AG10803 (cell line): ENCODE data around the gene GDF11.
A peak's percentile ranks its signal among the peaks of the same experiment; 100 is the strongest.

Experiments used
- DNase-seq: peaks from one replicate; pipeline ENCODE4 v3.0.0; 2010; ENCODE audit warnings: low read depth
- H3K4me3 ChIP-seq: 2 replicates; pipeline ENCODE4 v1.5.1; 2011; ENCODE audit warnings: mild to moderate bottlenecking, low read length, control low read depth
- TF ChIP-seq, protein P1 (sequence below): conservative IDR thresholded peaks from 2 replicates; pipeline ENCODE4 v1.5.1; 2011; ENCODE audit warnings: mild to moderate bottlenecking, low read length, control low read depth, inconsistent platforms

GDF11 gene

DNA sequence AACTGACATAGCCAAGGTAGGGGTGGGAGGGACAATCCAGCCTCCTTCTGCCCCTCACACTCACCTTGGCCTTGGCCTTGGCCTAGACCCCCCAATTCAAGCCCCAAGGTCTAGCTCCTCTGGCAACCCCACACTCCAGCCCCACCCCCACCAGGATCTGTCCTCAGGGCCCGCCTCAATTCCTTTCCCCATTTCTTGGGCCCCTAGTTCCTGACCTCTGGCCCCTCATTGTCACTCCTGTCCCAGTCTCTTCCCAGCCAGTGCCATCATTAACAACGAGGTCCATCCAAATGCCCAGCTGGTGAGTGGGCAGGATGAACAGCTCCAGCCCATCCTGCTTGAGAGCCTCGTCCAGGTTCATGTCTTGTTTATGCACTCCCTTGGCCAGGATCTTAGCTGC is 6.8 kb upstream of the GDF11 start:
- no peak for DNase-seq
- TF ChIP-seq, protein P1, sequence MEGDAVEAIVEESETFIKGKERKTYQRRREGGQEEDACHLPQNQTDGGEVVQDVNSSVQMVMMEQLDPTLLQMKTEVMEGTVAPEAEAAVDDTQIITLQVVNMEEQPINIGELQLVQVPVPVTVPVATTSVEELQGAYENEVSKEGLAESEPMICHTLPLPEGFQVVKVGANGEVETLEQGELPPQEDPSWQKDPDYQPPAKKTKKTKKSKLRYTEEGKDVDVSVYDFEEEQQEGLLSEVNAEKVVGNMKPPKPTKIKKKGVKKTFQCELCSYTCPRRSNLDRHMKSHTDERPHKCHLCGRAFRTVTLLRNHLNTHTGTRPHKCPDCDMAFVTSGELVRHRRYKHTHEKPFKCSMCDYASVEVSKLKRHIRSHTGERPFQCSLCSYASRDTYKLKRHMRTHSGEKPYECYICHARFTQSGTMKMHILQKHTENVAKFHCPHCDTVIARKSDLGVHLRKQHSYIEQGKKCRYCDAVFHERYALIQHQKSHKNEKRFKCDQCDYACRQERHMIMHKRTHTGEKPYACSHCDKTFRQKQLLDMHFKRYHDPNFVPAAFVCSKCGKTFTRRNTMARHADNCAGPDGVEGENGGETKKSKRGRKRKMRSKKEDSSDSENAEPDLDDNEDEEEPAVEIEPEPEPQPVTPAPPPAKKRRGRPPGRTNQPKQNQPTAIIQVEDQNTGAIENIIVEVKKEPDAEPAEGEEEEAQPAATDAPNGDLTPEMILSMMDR = no peak
- no peak overlapping the region for H3K4me3 ChIP-seq

DNA sequence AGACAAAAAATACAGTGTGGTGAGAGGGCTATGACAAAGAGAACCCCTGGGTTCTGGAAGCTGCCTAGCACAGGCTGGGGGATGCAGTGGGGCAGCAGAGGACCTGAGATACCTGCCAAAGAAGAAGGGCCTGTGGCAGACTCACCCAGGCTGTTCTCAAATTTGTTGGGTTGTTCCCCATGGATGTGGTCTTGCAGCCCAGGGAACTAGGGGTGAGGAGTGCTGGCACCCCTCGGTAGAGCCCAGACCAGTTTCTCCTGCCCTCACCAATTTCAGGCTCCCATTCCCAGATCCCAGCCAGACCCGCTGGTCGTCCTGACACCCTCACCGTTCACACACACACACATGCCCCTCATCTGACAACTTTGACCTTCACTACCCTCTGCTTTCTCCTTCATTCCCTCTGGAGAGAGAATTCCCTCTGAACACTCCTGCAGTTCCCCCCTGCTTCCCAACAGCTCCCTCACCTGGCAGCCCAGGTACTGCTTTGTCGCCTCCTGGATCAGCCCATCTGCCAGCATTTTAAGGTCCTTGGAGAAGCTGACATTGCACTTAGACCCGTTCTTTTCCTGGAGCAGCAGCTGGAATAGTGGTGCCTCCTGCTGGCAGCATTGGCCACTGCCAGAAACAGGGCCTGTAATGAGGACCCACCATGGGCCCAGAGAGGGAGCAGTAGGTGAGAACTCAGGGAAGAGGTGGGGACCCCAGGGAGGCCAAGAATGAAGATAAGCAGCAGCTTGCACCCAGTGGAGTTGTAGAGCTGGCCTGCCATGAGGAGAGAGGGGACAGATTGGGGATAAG is 5.9 kb upstream of the GDF11 start:
- H3K4me3 ChIP-seq = no peak overlapping the region
- TF ChIP-seq, protein P1 = peak; percentile 82
- peak; percentile 61 for DNase-seq

DNA sequence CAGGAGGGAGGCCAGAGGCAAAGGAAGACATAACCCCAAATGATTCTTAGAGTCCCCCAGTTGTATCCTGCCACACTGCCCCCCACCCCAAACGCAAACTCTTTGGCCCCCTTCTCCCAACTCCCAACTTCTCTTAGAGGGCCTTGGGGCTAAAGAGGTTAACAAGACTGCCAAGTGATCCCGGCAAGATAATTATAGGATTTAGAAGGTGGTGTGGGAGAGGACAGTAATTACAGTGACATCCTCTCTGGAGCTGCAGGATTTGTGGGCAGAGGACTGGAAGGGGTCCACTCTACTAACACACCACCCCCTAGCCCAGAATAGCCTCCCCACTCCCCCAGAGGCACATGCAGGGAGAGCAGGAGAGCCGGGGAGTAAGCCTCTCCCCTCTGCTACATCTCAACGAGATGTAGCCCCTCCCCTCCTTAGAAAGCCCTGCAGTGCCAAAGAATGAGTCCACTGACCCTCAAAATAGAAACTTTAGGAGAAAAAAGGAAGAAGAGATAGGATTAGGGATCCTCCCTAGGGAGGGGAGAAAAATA is 5.3 kb upstream of the GDF11 start:
- TF ChIP-seq, protein P1 = no peak; the same call in 1 of the 2 replicates
- H3K4me3 ChIP-seq = peak overlapping the region; percentile 79; the same call in 1 of the 2 replicates
- DNase-seq = no peak

DNA sequence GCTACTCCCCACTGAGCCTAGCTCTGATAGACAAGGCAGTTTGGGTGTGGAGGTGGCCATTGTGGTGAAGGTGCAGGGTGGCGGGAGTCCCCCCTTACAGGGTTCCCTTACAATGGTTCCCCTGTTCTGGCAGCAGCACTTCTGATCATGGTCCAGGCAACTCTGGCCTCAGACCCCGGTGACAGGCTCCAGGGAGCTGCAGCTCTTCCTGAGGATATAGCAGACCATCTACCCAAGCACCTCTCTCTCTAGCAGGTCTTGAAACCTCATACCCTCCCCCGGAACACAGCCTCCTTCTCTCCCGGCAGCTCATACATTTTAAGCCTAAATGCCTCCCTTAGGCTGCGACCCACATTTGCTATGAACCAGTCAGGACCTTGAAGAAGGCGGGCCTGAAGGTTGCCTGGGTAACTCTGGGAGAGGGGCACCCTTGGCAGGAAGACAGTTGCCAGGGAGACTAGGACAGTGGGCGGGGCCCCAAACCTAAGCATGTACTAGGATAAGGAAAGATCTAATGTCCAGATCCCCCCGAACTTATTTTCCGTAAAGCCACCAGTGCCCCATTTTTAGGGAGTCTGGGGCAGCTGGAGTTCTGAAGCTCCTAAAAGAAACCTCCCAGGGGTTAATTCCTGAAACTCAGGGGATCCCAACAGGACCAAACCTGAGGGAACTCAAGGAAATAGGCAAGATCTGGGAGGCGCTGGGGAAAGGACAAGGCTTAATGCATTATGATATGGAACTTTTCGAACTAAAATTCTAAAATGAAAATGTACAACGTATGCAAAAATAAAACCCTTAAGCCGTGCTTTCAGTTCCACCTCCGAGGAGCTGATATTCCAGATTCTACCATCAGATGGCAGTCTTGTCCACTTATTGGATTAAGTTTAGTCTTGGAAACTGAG is 4.5 kb upstream of the GDF11 start:
- peak overlapping the region; percentile 79 for H3K4me3 ChIP-seq
- TF ChIP-seq, protein P1 = peak; percentile 89
- DNase-seq = peak; percentile 71

DNA sequence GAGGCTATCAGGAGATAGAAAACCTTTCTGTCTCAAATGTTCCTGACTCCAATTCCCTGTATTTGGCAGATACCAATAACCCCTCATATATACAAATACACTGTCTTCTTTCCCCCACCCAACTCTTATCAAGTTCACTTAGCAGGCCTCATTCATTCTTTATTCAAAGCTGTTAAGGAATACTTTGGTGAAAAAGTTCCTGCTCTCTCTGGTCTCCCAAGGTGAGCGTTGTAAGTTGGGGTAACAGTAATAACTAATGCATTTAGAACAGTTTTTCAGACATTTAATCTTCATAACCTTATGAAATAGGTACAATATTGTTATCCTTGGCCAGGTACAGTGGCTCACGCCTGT is 3.9 kb upstream of the GDF11 start:
- H3K4me3 ChIP-seq = no peak overlapping the region
- TF ChIP-seq, protein P1 = no peak
- DNase-seq = no peak

DNA sequence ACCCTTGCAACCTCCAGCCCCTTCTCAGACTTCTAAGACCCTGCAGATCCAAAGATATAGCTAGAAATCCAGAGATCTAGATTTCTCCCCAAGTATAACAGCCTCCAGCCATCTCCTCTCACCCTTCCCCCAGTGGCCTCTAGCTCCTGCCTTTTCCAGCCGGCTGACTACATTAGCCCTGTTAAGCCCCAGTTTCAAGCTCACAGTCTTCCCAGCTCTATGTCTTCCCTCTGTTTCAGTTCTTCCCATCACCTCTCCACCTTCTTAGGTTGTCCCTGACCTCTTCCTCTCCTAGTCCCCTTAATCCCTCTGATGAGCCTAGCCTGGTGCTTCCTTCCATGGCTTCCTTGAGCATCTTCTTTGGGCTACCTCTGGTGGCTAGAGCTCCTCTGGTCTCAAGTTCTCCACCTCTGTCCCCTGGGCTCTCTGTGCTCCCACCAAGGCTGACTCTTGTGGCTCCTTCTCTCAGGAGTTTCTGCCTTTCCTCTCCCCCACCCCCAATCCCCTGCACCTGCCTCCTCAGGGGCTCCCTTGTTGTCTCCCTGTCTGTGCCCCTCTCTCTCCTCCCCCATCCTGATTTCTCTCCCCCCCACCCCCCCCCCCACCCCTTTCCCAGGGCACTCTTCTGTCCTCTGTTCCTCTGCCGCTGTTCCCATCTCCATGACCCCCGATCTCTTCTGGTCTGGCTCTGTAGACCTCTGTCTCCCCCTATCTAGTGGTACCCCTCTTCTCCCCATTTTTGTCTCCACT is 816 bp upstream of the GDF11 start:
- peak overlapping the region; percentile 48 for H3K4me3 ChIP-seq
- no peak for DNase-seq
- TF ChIP-seq, protein P1 = no peak
